Hindlimb muscle (tissue), 1 donor: ENCODE results near the gene CYFIP2. TPM values are rescaled to one million over a fixed set of nuclear protein-coding genes. Genes with fewer than 3 reads are reported as not detected.
A peak's percentile ranks its signal among the peaks of the same experiment; 100 is the strongest.
"Not testable (repeated sequence)": the region's sequence is repeated elsewhere in the genome, so short reads cannot be mapped to it uniquely, and the experiment has no call there.

Experiments
- DNase-seq: peaks from one replicate; pipeline ENCODE4 v3.0.0-alpha.2; 2013
- polyA plus RNA-seq: library from polyadenylated mRNA; unstranded; fragments of 120-200 nt; gene quantifications from one replicate; pipeline ENCODE4 v1.2.1, GENCODE V29; 2013; ENCODE audit not compliant: insufficient read length

CYFIP2 gene
- polyA plus RNA-seq = 5.7 TPM

DNA sequence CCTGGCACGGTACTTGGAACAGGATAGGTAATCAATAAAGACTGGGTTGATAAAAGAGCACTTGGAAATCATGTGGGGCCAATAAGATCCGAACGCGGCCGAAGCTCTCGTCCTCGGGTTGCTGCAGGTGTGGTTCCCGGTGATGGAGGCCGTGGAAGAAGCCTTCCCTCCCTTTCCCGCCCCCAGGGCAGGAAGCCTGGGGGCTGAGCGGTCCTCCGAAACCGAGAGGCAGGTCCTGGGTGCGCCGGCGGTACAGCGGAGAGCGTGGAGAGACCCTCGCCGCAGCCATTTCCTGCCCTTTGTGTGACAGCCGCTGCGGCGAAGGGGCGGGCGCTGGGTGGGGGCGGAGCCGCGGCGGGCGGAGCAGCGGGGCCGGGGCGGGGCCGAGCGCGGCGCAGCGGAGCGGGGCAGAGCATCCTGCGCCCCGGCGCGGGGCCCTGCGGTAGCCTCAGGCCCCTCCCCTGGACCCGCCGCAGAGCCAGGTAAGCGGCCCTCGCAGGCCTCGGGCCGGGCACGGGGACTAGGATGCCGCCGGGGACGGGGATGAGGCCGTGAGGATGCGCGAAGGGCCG, at the start of gene CYFIP2:
Gene CYFIP2, plus strand, starts transcription at position 410 of the 572 bp plus-strand sequence. CDS start 19,239 bp downstream, outside the sequence.
- DNase-seq = peak; percentile 47

DNA sequence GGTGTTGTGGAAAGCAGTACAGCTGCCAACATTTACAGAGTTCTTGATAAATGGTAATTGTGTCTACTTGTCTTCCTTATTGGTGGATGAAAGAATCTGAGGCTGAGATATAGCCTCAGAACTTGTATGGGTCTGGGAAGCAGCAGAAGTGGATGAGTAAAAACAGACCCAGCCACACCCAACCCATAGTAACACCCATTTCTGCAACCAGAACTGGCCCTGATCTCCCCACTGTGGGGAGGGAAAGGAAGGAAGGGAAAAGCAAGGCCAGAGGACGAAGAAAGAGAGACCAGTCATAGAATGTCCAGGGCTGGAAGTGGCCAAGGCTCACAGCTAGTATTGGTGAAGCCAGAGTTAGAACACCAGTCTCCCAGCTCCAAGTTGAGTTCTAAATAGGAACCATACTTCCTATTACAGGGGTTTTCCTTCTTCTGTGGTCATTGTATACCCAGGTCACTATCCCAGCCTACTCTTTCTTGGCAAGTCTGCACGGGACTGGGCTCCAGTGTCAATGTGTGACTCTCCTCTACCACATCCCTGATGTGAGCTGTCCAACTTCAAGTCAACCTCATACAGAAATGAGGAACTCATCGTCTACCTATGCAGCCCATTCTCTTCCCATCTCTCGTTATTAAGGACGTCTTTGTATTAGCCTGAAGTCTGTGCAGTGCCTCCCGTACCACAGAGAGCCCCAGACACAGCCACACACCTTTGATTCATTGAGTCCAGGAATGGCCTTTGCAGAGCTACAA, 49.4 kb upstream of the CYFIP2 start:
- no peak for DNase-seq

DNA sequence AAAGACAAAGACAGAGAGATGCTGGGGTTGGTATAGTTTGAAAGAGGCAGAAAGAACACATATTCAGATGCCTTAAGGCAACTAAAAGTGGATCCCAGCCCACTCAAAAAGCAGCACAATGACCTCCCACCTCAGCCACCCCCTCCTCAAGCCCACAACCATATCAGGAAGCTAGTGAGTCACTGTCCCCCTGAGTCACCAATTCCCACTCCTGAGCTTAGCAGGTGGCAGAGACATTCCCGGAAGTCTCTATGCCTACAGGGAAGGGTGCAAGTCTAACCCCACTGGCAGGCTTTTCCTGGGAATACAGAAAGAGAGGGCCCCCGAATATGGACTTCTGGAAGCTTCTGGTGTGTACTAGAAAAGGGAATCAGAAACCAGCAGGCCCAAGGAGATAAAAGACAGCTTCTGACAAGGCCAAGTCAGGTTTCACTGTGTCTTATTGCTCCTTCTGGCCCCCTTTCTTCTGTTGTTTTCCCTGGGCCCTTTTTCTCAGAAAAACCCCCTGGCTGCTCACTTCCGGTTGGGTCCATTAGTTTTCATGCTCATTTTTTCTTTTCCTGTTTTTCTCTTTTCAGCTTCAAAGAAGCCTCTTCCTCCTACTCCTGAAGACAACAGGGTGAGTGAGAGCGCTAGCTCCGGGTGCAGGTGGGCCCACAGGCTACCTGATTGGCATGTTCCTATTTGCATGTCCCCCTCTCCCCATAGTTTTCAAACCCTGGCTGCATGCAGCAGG, 48.5 kb upstream of the CYFIP2 start:
- no peak for DNase-seq

DNA sequence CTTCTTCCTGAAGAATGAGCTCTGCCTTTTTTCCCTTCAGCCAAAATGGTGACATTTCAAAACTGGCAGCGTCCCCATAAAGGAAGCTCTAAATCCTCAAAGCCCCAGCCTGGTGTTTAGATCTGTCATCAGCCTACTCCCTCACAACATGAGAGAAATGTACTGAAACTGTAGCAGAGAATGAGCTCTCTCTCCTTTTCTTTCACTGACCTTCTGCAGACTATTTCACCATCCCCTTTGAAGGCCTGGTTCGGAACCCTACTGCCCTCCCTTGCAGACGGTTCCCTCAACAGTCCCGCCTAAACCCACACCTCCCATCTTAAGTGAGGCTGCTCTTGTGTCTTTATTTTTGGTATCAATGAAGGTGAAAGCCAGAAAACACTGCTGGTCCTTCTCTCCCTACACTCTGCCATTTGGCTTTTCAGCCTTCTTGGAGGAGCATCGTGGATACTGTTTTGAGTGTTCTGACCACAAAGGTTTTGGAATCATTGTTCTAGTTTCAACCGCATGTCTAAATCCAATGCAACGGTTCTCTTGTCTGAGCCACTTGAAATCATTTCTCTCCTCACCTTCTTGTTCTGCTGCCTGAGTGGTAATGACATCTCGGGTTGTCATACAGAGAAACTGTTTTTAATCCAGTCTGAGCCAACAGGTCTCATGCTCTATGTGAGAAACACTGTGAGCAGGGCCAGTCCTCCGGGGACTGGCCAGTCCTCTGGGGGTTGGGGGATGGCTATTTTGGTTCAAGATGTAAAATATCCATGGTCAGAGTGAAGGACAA, 46.2 kb upstream of the CYFIP2 start:
- DNase-seq = no peak

DNA sequence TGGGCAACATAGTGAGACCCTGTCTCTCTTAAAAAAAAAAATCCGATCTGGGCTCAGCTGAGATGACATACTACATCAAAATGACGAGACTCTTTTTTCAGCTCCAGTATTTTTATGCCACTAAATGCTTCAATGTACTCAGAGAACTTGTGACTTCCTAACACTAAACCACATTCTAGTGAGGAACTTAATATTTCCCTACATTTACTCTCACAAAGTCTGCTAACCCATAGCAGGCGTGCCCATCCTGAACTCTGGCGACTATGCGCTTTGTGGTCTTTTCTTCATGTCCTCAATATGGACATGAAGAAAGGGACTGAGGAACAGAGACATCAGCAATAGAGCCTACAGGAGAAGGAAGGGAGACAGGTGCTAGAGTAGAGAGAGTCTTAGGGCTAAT, 44.0 kb upstream of the CYFIP2 start:
- no peak for DNase-seq

DNA sequence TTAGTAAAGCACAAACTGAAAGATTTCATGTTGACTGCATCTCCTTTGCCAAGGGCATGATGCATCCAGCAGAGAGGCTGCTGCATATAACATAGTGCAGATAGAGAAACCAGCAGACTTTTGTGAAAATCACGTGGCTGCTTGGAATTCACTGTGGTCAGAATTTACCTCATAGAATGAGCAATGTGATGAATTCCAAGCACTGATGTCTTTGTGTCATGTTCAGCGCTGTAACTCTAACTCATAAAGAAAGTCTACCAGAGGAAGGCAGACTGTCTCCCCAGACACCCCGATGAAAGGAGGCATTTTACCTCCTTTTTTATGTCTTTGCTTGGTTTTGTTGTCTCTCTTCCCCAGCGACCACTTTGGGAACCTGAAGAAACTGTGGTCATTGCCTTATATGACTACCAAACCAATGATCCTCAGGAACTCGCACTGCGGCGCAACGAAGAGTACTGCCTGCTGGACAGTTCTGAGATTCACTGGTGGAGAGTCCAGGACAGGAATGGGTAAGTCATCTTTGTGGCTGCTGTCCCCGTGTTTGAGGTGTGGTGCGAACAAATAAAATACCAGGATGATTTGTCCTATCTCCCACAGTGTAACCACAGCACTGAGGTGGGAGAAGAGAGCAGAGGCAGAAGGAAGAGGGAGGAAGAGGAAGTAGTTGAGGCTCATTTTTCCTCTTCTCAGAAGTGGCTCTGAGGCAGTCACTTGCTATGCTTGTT, 43.3 kb upstream of the CYFIP2 start:
- DNase-seq = no peak

DNA sequence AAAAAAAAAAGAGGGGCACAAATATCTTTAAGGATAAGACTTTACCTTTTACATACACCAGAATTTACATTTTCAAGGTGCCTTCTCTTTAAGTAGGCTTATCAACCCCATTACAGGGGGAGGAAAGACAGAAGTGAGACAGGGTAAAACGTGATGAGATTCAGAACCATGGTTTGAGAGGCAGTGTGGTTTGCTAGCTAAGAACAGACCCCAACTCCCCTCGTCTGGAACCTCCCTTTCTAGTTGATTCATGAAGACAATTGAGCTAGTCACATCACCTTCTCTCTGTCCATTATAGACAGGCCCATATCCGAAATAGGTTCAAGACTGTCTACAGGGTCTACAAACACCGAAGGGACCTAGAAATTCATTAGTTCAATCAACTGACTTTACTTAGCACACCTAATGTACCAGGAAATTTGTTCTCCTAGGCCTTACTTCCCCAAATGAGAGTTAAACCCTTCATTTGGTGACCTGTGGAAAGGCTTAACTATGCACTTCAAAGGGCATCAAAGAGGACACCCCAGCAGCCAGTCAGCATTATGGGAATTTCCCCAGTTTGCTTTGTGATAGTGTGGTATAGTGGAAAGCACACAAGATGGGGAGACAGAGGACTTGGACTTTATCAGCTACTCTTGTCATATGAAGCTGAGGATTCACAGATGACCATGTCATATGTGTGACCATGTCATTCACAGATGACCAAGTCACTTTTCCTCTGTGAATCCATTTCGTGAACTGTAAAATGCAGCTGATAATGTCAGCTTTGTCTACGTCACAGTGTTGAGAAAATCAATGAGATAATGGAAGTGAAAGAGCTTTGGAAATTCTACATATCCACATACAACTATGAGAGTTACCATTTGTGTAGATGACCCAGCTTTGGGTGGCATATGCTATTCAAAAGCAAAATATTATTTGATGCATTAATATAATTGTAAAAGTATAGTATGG, 40.2 kb upstream of the CYFIP2 start:
- DNase-seq = no peak

DNA sequence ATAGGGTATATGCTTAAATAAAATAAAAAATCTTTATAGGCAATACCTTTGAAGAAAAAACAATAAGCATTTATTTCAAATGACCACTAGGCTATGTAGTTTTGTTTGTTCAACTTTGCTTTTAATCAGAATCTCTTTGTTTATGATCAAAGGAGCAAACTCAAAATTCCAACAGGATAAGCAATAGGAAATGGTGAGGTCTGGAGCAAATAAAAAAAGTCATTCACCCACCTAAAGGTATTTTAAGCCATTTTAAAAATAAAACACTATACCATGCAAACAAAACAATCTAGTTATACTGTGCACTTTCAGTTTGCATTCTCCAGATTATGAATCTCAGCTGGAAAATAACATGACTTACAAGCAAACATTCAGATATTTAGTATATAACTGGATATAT, 35.3 kb upstream of the CYFIP2 start:
- no peak for DNase-seq

DNA sequence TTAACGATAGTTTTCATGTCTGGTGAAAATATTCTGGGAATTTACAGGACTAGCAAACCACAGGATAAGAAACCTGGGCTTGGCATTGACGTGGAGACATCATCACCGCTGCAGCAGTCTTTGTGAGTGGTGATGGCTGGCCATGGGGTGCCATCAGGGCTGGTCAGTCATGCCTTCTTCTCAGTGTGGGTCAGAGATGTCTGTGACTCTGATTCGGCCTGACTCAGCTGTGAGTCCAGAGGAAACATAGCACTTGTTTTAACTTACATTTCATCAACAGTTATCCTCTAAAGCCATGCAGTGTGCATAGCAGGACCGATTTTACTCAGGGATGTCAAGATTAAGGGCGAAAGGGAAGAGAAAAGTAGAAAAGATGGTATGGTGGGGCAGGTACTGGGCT, 33.2 kb upstream of the CYFIP2 start:
- DNase-seq = no peak

DNA sequence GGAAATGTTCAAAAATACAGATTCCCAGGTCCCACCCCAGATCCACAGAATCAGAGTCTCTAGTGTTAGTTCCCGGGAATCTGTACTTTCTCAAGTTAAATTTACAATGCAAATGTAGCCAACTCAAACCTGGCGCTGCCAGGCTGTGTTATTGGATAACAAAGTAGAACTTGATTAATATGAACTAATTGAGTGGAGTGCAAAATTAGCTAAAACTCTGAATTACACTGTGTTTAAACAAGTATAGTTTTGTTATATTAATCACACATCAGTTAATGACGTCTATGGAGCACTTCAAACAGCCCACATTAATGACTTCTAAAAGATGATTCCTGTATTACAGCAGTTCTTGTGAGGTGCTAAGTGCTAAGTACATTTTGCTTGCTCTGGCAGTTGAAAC, 32.4 kb upstream of the CYFIP2 start:
- no peak for DNase-seq

DNA sequence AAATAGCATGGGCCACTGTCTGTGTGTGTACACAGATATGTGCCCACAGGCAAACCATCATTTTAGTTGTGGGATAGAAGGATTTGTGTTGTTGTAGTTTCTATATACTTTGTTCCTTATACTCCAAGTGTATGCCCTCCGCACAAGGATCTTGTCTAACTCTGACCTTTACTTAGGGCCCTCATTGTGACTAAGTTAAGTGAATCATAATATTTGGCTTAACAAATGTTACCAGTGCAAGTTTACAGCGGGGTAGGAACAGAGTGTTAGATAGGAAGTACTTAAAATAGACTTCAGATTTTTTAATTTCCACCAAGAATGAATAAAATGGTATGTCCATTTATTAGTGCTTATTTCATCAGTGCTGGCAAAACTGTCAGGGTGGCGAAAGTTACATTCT, 29.5 kb upstream of the CYFIP2 start:
- no peak for DNase-seq

DNA sequence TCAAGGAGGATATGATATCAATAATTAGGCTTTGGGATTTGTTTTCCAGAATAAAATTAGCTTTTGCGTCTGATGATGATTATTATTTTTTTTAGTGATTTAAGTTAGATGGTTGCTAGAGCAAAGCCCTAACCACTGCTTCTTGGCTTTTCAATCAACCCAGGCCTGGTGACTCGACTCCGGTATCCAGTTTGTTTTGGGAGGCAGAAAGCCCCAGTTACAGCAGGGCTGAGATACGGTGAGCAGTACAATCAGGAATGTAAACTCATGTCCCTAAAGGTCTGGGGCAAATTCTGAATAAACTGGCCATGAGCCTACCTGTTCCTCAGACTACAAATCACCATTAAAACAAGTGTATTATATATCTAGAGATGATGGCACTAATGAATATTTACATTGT, 24.4 kb upstream of the CYFIP2 start:
- DNase-seq = no peak

DNA sequence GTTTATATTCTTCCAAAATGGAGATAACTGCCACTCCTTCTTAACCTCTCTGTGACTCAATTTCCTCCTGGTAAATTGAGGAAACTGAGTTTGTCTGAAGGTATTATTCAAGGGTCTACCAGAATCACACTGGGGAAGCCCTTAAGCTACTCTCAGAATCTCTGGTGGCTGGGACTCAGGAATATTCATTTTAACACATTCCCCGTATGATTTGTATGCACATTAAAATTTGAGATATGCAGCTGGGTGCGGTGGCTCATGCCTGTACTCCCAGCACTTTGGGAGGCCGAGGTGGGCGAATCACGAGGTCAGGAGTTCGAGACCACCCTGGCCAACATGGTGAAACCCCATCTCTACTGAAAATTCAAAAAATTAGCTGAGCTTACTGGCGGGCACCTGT, 21.2 kb upstream of the CYFIP2 start:
- DNase-seq = not testable (repeated sequence)

DNA sequence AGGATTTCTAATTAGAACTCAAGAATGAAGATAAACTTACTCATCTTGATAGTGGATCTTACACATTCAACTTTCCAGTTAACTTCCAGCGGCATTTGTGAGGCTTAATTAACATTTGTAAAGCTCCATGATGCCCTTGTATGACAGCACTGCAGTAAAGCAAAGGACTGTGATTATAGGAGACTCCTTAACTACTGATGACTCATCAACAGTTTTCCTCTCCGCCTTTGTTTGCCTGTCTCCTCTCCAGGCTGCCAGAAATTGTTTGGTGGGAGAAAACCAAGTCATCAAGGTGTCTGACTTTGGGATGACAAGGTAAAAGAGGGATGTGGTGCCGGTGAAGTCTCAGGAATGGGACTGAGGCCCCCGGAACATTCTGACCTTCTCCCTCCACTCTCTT, 20.4 kb upstream of the CYFIP2 start:
- DNase-seq = no peak

DNA sequence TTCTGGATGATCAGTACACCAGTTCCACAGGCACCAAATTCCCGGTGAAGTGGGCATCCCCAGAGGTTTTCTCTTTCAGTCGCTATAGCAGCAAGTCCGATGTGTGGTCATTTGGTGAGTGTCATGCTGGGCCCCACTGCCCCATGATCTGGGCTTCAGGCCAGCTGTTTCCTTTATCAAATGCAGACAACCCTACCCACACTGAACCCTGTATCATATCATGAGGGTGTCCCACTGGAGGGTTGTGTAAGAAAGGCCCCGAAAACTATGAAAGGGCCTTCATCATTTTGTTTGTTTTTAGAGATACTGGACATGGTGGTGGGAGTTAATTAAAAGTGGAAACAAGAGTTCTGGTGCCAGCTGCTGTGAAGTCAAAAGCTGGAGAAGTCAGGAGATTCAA, 20.0 kb upstream of the CYFIP2 start:
- no peak for DNase-seq

DNA sequence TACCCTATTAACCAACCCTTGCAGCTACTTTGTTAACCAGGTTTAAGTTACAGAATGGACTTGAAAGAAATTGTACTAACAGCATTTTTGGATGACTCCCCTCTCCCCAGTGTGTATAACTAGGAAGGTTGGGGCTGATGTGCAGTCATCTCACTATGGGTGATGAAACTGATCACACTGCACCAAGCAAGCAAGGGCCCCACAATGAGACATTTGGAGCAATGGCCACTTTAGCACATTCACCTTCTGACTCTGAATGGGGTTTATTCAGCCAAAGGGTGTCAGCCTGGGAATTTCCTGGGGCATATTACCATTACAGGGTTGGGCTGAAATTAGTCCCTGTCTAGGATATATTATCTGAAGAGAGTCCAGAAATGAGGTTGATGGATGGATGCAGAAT, 18.7 kb upstream of the CYFIP2 start:
- no peak for DNase-seq

DNA sequence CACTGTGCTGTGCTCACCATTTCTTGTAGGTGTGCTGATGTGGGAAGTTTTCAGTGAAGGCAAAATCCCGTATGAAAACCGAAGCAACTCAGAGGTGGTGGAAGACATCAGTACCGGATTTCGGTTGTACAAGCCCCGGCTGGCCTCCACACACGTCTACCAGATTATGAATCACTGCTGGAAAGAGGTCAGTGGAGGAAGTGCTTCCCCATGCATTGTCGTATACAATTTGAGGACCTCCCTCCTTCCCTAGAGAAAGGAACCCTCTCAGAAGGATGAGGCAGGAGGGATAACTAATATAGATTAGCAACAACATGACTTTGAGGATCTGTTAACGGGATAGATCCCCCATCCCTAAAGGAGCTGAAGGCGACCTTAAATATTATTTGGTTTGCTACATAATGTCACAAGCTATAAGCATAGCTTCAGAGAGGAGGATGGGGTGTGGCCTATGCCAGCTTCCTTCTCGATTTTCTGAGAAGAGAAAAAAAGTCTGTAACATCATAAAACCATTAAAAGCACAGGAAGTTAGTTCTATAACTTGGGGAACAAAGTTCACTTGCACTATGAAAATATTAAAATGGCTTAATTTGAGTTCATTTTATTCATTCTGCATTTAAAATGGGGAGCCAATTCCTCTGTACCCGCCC, 17.0 kb upstream of the CYFIP2 start:
- DNase-seq = no peak

DNA sequence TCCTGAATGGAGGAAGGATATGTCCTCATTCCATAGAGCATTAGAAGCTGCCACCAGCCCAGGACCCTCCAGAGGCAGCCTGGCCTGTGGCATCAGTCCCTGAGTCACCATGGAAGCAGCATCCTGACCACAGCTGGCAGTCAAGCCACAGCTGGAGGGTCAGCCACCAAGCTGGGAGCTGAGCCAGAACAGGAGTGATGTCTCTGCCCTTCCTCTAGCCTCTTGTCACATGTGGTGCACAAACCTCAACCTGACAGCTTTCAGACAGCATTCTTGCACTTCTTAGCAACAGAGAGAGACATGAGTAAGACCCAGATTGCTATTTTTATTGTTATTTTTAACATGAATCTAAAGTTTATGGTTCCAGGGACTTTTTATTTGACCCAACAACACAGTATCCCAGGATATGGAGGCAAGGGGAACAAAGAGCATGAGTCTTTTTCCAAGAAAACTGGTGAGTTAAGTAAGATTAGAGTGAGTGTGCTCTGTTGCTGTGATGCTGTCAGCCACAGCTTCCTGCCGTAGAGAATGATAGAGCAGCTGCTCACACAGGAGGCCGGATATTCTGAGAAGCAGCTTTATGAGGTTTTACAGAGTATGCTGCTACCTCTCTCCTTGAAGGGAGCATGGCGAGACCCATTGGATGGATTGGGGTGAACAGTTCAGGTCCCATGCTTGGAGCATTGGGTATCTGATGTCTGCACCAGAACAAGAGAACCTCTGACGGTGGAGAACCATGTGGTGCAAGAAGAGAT, 13.0 kb upstream of the CYFIP2 start:
- no peak for DNase-seq

DNA sequence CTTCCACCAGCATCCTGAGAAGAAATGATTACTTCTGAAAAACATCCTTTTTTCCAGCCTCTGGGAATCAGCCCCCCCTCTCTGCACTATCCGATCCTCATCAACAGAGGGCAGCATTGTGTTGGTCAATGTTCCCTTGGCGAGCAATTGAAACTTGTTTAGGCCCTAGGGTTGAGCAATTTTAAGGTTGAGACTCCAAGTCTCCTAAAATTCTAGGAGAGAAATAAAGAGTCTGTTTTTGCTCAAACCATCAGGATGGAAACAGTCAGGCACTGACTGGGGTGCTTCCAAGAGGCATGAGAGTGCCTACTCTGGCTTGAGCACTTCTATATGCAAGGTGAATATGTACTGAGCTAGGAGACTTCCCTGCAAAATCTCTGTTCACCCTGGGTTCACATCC, 12.4 kb upstream of the CYFIP2 start:
- DNase-seq = peak; percentile 13

DNA sequence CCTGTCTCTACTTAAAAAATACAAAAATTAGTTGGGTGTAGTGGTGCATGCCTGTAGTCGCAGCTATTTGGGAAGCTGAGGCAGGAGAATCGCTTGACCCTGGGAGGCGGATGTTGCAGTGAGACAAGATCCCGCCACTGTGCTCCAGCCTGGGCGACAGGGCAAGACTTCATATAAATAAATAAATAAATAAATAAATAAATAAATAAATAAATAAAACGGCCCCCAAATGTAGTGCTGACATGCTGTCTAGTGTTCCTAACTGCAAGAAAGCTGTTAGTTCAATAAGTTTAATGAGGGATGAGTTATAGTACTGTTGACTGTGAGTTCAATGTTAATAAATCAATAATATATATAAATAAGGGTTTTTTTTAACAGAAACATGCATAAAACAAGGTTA, 7.5 kb upstream of the CYFIP2 start:
- DNase-seq = no peak
